HG03432 (cell line): Measurements from ENCODE around the gene FARP1.

ENCODE experiments used
- ATAC-seq: cut with Tn5 transposase; IDR thresholded peaks from one replicate; pipeline ENCODE4 v1.9.1; 2021; ENCODE audit warnings: mild to moderate bottlenecking, moderate library complexity; ENCODE audit not compliant: unreplicated experiment

Gene FARP1

DNA sequence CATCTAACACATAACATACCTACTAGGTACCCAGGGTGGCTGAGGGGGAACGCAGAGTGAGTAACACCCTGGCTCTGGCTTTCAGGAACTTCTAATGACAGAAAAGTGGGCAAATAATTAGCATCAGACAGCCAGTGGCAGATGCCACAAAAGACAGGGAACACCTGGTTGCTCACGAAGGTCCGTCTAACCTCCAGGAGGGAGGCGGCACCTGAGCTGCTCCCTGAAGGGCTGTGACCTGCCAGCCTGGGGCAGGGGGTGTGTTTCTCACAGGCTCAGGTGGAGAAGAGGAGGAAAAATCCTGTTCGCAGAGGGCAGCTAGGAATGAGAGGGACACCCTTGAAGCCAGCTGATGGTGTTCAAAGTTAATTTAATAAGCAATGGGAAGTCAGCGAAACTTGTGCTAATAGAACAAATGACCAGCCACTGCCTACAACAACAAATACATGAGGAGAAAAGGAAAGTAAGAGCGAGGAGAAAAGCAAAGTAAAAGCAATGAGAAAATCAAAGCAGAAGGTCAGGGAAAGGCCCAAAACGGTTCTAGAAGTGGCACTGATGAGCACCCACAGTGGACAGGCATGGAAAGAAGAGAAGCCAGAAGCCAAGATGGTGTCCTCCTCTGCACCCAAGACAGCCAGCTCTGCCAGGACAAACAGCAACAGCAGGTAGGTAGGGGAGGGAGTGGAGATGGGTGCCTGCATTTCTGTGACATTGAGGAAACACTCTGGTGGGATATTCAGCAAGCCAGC is 346.7 kb downstream of the FARP1 start:
- ATAC-seq: no peak

DNA sequence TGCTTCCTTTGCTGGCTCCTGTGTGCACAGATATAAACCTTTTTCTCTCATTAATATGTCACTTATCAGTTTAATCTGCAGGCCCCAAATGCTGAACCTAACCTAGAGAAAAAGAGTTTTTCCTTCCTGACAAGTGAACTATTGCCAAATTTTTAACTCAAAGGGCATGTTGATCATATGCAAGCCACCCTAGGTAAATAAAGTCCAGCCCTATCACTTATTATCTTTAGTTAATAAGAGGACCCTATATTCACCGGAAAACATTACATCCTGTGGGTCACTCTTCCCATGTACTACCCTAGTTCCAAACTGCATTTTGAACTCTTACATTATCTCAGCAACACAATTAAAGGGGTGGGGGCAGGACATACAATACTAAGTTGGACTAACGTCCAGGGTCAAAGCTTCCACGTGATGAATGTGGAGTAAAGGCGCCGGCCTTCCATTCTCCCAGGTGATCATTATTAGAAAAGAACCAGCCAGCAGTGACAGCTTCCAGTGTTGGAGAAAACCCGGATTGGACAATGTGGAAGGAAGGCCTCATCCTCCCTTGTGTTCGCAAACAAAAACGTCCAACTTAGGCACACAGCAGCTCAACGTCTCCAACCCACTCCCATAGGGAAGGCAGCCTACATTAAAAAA is 347.4 kb downstream of the FARP1 start:
- no peak for ATAC-seq

- no peak for ATAC-seq
Observed at GRCh38 chr13:98490866-98491265, 348.0 kb downstream of the FARP1 start.

GRCh38 chr13:98492335-98493041 is 349.6 kb downstream of the FARP1 start:
- ATAC-seq: no peak

- ATAC-seq: no peak
Observed at GRCh38 chr13:98493042-98493712, 350.3 kb downstream of the FARP1 start.

DNA sequence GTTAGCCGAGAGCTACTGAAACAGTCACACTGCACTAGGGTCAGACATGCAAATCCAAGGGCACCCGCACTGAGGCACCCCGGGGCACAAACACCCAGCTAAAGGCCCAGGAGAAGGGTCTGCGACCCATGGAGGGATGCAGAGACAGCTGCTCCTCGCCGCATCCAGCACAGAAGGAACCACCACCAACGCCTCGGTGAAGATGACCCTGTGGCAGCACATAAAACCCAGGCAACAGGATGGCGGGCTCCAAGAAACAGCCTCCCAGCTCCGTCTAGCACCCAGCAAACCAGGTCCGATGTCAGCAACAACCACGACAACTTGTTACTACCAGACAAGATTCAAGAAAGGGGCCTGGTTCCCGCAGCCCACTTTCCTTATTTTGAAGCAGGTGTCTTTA is 351.9 kb downstream of the FARP1 start:
- no peak for ATAC-seq

- ATAC-seq: no peak
Observed at GRCh38 chr13:98495627-98496478, 353.0 kb downstream of the FARP1 start.

- no peak for ATAC-seq
Observed at GRCh38 chr13:98496479-98496791, 353.5 kb downstream of the FARP1 start.

DNA sequence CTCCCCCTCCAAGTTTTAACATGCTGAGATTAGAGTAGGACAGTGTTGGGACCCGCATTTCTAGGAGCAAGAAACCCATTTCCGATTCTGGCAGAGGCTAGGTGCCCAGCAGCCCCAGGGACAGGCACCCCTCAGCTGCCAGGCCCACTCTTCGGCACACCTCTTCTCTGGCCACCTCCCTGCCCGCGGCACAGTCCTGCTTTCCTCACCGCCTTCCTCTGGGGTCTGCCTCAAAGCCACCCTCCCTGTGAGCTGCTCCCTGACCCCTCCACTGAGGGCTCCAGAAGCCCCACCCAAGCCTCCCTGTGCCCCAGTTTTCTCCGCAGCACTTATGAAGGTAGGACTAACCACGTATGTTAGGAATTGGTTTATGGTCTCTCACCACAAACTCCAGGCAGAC is 354.1 kb downstream of the FARP1 start:
- ATAC-seq: no peak

DNA sequence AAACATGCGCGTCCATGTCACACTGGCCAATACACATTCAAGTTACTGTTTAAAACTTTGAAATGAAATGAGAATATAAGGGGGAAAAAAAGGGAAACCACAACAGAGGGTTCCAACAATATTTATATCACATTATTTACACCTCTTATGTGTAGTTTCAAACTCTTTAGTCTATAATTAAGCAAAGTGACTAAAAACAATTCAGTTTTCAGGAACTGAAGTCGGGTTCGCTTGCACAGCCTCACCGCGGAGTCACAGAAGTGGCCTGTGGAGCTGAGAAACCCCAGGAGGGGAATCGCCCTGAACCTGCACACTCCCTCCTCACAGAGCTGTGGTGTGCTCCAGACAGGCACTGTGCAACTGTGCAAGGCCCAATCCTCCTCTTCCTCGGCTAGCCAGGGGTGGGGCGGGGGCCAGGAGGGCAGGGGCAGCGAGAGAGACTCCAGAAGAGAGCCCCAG is 358.1 kb downstream of the FARP1 start:
- peak; percentile 86 for ATAC-seq

DNA sequence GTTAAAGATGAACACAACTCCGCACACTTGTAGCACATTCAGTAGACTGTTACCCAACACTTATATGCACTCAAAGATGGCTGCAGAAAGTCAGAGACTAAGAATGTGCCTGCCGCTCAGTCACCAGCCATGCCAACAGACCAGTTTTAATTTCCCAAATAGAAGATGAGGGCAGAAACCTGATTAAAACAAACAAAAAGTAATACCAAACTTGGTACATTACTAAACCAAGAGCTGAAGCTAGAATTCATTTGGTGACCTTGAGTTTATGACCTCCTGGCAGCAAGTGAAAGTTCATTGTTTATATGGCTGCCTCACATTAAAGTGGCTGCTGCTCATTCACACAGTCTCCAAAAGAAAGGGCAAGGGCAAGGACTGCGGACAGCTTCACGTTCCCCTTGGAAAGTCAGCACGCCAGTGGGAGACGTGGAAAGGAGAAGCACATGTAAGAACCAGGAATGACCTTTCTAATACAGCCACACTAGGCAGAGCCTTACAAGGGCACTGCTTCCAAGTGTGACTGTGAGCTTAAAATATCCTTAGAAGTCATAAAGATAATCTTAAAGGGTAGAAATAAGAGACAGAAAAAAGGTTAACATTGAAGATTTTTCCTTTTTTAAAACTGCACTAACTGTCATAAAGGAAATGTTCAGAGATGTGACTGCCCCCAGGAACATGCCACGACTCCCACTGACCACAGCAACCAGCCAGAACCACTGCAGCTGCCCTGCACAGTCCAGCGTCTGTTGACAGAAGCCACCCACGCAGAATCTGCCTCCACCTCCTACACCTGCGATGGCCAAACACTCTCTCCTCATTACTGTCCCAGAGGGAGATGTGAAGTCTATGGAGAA is 360.5 kb downstream of the FARP1 start:
- no peak for ATAC-seq

GRCh38 chr13:98504029-98504351 is 361.1 kb downstream of the FARP1 start:
- no peak for ATAC-seq

GRCh38 chr13:98504371-98504963 is 361.6 kb downstream of the FARP1 start:
- peak; percentile 53 for ATAC-seq
